Cardiac muscle cell (in vitro differentiated cells and primary cell): ENCODE results near the gene FOSB. TPM values are rescaled to one million over a fixed set of nuclear protein-coding genes. Genes with fewer than 3 reads are reported as not detected.

ENCODE experiments used
- DNase-seq, 2 donors: peaks; one replicate each; pipeline versions ENCODE4 v3.0.0 to v3.0.0-alpha.2; 2010 to 2017; ENCODE audit warnings: low read depth in 1 of 2, low spot score in 1 of 2
- H3K27ac ChIP-seq: fragments of 200-600 bp; sonication (generic); 2 replicates; pipeline ENCODE4 v1.5.1; 2016
- H3K27me3 ChIP-seq: fragments of 200-600 bp; sonication (generic); 2 replicates; pipeline ENCODE4 v1.6.0; 2016; ENCODE audit warnings: control low read depth
- H3K36me3 ChIP-seq: fragments of 200-600 bp; sonication (generic); 2 replicates; pipeline ENCODE4 v1.5.1; 2016; ENCODE audit warnings: control low read depth
- H3K4me1 ChIP-seq: fragments of 200-600 bp; sonication (generic); 2 replicates; pipeline ENCODE4 v1.8.1; 2017; ENCODE audit warnings: low read depth, mild to moderate bottlenecking, mixed run types
- H3K4me3 ChIP-seq: fragments of 200-600 bp; sonication (generic); 2 replicates; pipeline ENCODE4 v1.5.1; 2016; ENCODE audit warnings: mild to moderate bottlenecking
- H3K9me3 ChIP-seq: fragments of 200-600 bp; sonication (generic); 2 replicates; pipeline ENCODE4 v1.5.1; 2017; ENCODE audit warnings: low read depth, mild to moderate bottlenecking, control low read depth
- polyA plus RNA-seq: library from polyadenylated mRNA; unstranded; fragments of >200 nt; fragmentation: Nextera tagmentation; extraction: Ambion mirVana; gene quantifications from 2 replicates; pipeline ENCODE4 v1.2.1, GENCODE V29; 2016
- total RNA-seq: library from RNA; depleted of rRNA; stranded (reverse); fragments of >200 nt; gene quantifications from 2 replicates; pipeline ENCODE4 v1.2.3, GENCODE V29; 2016
- TF ChIP-seq, protein P1 (sequence below): IDR thresholded peaks from 2 replicates; pipeline ENCODE4 v1.5.1; 2012; ENCODE audit warnings: low read depth, mild to moderate bottlenecking, low read length

Gene FOSB
- total and polyA plus RNA-seq, 2 experiments from 2014 or later = 1.7 to 4.5 TPM

DNA sequence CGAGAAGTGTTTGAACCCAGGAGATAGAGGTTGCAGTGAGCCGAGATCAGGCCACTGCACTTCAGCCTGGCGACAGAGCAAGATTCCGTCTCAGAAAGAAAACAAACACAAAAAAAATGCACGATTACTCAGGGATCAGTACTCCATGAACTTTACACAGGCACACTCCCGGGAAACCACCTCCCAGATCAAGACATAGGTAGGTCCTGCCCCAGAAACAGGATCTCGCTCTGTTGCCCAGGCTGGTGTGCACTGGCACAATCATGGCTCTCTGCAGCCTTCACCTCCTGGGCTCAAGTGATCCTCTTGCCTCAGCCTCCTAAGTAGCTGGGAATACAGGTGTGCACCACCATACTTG, 50.7 kb downstream of the FOSB start:
- H3K9me3 ChIP-seq = no peaks in the 10 kb centered on the region
- TF ChIP-seq, protein P1, sequence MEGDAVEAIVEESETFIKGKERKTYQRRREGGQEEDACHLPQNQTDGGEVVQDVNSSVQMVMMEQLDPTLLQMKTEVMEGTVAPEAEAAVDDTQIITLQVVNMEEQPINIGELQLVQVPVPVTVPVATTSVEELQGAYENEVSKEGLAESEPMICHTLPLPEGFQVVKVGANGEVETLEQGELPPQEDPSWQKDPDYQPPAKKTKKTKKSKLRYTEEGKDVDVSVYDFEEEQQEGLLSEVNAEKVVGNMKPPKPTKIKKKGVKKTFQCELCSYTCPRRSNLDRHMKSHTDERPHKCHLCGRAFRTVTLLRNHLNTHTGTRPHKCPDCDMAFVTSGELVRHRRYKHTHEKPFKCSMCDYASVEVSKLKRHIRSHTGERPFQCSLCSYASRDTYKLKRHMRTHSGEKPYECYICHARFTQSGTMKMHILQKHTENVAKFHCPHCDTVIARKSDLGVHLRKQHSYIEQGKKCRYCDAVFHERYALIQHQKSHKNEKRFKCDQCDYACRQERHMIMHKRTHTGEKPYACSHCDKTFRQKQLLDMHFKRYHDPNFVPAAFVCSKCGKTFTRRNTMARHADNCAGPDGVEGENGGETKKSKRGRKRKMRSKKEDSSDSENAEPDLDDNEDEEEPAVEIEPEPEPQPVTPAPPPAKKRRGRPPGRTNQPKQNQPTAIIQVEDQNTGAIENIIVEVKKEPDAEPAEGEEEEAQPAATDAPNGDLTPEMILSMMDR = no peak
- H3K27ac ChIP-seq = no peak overlapping the region
- no peaks in the 10 kb centered on the region for H3K27me3 ChIP-seq
- DNase-seq = no peak
- H3K4me3 ChIP-seq = no peak overlapping the region
- peaks cover 30% of the 10 kb centered on the region for H3K36me3 ChIP-seq
- no peaks in the 10 kb centered on the region for H3K4me1 ChIP-seq

DNA sequence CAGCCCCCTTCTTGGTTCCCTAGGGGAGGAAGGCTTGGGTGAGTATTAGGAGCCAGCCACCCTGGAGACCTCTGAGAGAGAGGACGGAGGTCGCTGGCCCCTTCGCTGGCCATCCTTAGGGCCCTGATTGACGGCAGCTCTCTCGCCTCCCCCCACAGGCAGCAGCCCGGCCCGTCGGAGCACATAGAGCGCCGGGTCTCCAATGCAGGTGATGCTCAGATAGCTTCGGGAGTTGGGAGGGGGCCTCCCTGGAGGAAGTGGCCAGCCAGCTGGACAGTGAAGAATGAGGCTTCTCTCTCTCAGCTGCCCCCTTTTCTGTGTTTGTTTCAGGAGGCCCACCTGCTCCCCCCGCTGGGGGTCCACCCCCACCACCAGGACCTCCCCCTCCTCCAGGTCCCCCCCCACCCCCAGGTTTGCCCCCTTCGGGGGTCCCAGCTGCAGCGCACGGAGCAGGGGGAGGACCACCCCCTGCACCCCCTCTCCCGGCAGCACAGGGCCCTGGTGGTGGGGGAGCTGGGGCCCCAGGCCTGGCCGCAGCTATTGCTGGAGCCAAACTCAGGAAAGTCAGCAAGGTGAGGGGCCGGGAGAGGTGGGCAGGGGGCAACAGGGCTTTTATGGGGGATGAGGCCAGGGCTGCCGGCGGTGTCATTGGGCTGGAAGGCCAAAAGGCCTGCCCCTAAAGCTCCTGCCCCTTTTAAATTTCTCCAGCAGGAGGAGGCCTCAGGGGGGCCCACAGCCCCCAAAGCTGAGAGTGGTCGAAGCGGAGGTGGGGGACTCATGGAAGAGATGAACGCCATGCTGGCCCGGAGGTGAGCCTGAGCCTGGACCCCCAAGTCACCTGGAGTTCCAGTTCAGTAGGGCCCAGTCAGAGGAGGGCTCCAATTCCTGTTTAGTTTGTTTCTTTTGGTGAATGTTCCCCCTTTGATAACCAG, 54.5 kb downstream of the FOSB start:
- DNase-seq = no peak
- Histone ChIP-seq H3K9me3 (no peaks in the 10 kb centered on the region), H3K27ac (no peak overlapping the region), H3K27me3 (no peaks in the 10 kb centered on the region), H3K36me3 (peaks cover 37% of the 10 kb centered on the region), H3K4me1 (no peaks in the 10 kb centered on the region), H3K4me3 (no peak overlapping the region)
- TF ChIP-seq, protein P1 = no peak

DNA sequence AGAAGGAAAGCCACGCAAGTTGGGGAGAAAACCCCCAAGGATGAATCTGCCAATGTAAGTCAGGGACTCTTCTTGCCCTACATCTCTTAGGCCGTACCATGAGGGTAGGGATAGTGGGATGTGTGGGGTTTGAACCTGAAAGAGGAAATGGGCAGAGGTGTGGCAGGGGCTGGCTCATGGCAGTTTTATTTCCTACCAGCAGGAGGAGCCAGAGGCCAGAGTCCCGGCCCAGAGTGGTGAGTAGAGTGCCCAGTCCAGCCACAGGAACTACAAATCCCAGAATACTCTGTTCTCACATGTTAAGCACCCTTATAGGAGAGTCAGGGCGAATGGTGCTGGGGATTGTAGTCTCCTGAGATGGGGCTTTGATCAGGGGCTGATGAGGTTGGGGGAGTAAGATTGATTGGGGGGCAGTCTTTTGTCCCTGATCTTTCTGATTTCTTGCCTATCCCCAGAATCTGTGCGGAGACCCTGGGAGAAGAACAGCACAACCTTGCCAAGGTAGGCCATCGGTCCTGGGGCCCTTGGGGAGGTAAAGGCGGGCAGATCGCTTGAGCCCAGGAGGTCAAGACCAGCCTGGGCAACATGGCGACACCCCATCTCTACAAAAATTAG, 56.0 kb downstream of the FOSB start:
- H3K4me1 ChIP-seq = no peaks in the 10 kb centered on the region
- TF ChIP-seq, protein P1 = peak; percentile 90
- H3K27me3 ChIP-seq = no peaks in the 10 kb centered on the region
- H3K4me3 ChIP-seq = no peak overlapping the region
- DNase-seq = peak; percentile 89 to 92
- no peak overlapping the region for H3K27ac ChIP-seq
- H3K36me3 ChIP-seq = peaks cover 26% of the 10 kb centered on the region
- H3K9me3 ChIP-seq = no peaks in the 10 kb centered on the region

DNA sequence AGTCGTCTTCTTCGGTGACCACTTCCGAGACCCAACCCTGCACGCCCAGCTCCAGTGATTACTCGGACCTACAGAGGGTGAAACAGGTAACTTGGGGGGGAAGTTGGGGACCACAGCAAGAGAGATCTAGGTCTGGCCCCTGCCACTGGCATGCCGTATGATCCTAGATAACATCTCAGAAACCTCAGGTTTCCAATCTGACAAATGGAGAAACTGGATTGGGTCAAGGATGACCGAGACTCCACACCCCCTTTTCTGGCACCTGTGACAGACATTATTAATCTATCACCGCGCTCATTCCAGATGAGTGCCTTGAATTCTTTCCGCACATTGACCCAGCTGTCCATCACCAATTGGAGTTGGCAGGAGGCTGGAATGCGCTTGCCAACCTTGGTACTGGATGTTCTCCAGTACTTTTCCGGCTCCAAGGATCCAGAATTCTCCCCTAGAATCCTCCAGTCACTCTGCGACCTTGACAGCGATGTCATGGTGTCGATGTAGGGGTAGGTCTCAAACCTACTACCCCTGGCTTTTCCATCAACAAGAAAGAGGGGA, 56.9 kb downstream of the FOSB start:
- Histone ChIP-seq H3K4me1 (no peaks in the 10 kb centered on the region), H3K27ac (no peak overlapping the region), H3K36me3 (peaks cover 21% of the 10 kb centered on the region), H3K4me3 (no peak overlapping the region), H3K9me3 (no peaks in the 10 kb centered on the region), H3K27me3 (no peaks in the 10 kb centered on the region)
- no peak for DNase-seq
- TF ChIP-seq, protein P1 = no peak

Other genes starting within 250 kb of the FOSB start
- gene EXOC3L2, start 222.6 kb upstream of the FOSB start, total RNA-seq = 2.0 and 2.2 TPM in 2 replicates
- 1.5 and 5.2 TPM in 2 replicates for gene EXOC3L2, start 222.6 kb upstream of the FOSB start, polyA plus RNA-seq
- 65.3 and 135 TPM in 2 replicates for gene MARK4, start 216.7 kb upstream of the FOSB start, total RNA-seq
- 21.0 and 42.0 TPM in 2 replicates for gene MARK4, start 216.7 kb upstream of the FOSB start, polyA plus RNA-seq
- 406 and 481 TPM in 2 replicates for gene CKM, start 145.1 kb upstream of the FOSB start, total RNA-seq
- gene CKM, start 145.1 kb upstream of the FOSB start, polyA plus RNA-seq = 441 and 529 TPM in 2 replicates
- gene KLC3, start 127.2 kb upstream of the FOSB start, total RNA-seq = 2.4 and 4.0 TPM in 2 replicates
- gene KLC3, start 127.2 kb upstream of the FOSB start, polyA plus RNA-seq = 1.8 and 3.7 TPM in 2 replicates
- gene ERCC2, start 97.4 kb upstream of the FOSB start, total RNA-seq = 45.4 and 69.1 TPM in 2 replicates
- 19.2 and 28.2 TPM in 2 replicates for gene ERCC2, start 97.4 kb upstream of the FOSB start, polyA plus RNA-seq
- 49.7 and 118 TPM in 2 replicates for gene PPP1R13L, start 62.9 kb upstream of the FOSB start, total RNA-seq
- gene PPP1R13L, start 62.9 kb upstream of the FOSB start, polyA plus RNA-seq = 39.5 and 54.1 TPM in 2 replicates
- gene POLR1G, start 61.4 kb upstream of the FOSB start, total RNA-seq = 6.5 and 17.8 TPM in 2 replicates
- gene POLR1G, start 61.4 kb upstream of the FOSB start, polyA plus RNA-seq = 6.0 and 6.6 TPM in 2 replicates
- gene ERCC1, start 44.1 kb upstream of the FOSB start, total RNA-seq = 120 and 164 TPM in 2 replicates
- 138 and 169 TPM in 2 replicates for gene ERCC1, start 44.1 kb upstream of the FOSB start, polyA plus RNA-seq
- 43.7 and 56.5 TPM in 2 replicates for gene RTN2, start 29.1 kb downstream of the FOSB start, total RNA-seq
- gene RTN2, start 29.1 kb downstream of the FOSB start, polyA plus RNA-seq = 92.2 and 111 TPM in 2 replicates
- 1.3 and 2.9 TPM in 2 replicates for gene PPM1N, start 30.4 kb downstream of the FOSB start, total RNA-seq
- gene PPM1N, start 30.4 kb downstream of the FOSB start, polyA plus RNA-seq = 1.2 and 4.0 TPM in 2 replicates
- 91.6 and 95.8 TPM in 2 replicates for gene VASP, start 39.5 kb downstream of the FOSB start, total RNA-seq
- 72.4 and 83.3 TPM in 2 replicates for gene VASP, start 39.5 kb downstream of the FOSB start, polyA plus RNA-seq
- 13.2 and 13.7 TPM in 2 replicates for gene OPA3, start 116.8 kb downstream of the FOSB start, total RNA-seq
- 14.8 and 26.7 TPM in 2 replicates for gene OPA3, start 116.8 kb downstream of the FOSB start, polyA plus RNA-seq
- gene GPR4, start 134.2 kb downstream of the FOSB start, total RNA-seq = 0.14 TPM in 1 of 2 replicates, not detected in the other
- 0.14 TPM in 1 of 2 replicates, not detected in the other for gene GPR4, start 134.2 kb downstream of the FOSB start, polyA plus RNA-seq
- gene EML2, start 171.4 kb downstream of the FOSB start, total RNA-seq = 24.7 and 41.0 TPM in 2 replicates
- gene EML2, start 171.4 kb downstream of the FOSB start, polyA plus RNA-seq = 26.2 and 39.7 TPM in 2 replicates
- 10.8 and 23.6 TPM in 2 replicates for gene GIPR, start 200.2 kb downstream of the FOSB start, total RNA-seq
- 12.8 and 14.9 TPM in 2 replicates for gene GIPR, start 200.2 kb downstream of the FOSB start, polyA plus RNA-seq
- 258 and 298 TPM in 2 replicates for gene SNRPD2, start 224.0 kb downstream of the FOSB start, total RNA-seq
- gene SNRPD2, start 224.0 kb downstream of the FOSB start, polyA plus RNA-seq = 696 and 731 TPM in 2 replicates
- 22.2 and 31.1 TPM in 2 replicates for gene QPCTL, start 224.7 kb downstream of the FOSB start, total RNA-seq
- 12.3 and 14.6 TPM in 2 replicates for gene QPCTL, start 224.7 kb downstream of the FOSB start, polyA plus RNA-seq